ENCODE data around the gene POLH. TPM values are rescaled to one million over a fixed set of nuclear protein-coding genes. Genes with fewer than 3 reads are reported as not detected.

The POLH gene
- total and polyA plus RNA-seq, 9 of the 15 experiments (the other 6 are each of a cell fraction or from before 2014, with no cell fraction given), result 5.8 to 31.6 (median 20.6) TPM

DNA sequence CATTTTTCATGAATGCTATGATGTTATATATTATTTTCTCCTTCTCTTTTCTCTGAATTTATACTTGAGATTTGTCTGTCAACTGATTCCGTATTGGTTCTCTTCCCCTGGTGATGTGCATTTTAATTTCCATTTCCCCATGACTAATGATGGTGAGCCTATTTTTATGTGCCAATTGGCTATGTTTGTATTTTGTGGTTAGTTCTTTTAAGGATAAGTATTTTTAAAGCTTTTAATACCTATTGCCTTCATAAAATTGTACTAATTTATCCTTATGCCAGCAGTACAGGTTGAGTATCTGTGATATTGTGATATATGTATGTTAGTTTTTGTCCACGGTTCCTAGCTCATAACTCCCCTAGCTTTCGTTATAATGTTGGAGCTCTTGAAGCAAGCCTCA is 2.8 kb downstream of the POLH start (continued):
- TF ChIP-seq, protein P1, sequence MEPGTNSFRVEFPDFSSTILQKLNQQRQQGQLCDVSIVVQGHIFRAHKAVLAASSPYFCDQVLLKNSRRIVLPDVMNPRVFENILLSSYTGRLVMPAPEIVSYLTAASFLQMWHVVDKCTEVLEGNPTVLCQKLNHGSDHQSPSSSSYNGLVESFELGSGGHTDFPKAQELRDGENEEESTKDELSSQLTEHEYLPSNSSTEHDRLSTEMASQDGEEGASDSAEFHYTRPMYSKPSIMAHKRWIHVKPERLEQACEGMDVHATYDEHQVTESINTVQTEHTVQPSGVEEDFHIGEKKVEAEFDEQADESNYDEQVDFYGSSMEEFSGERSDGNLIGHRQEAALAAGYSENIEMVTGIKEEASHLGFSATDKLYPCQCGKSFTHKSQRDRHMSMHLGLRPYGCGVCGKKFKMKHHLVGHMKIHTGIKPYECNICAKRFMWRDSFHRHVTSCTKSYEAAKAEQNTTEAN (CRISPR knock-in tag; IDR thresholded peaks at IDR 0.05), result no peak
- TF ChIP-seq SAP30 (IDR thresholded peaks at IDR 0.05; ENCODE audit: borderline replicate concordance, insufficient read depth, low read depth, low read length, poor library complexity, severe bottlenecking), result no peak
- TF ChIP-seq MCM5 (IDR thresholded peaks at IDR 0.05; ENCODE audit: low read depth), result no peak
- TF ChIP-seq DACH1 (IDR thresholded peaks at IDR 0.05; ENCODE audit: partially characterized antibody), result no peak
- TF ChIP-seq, protein P2, sequence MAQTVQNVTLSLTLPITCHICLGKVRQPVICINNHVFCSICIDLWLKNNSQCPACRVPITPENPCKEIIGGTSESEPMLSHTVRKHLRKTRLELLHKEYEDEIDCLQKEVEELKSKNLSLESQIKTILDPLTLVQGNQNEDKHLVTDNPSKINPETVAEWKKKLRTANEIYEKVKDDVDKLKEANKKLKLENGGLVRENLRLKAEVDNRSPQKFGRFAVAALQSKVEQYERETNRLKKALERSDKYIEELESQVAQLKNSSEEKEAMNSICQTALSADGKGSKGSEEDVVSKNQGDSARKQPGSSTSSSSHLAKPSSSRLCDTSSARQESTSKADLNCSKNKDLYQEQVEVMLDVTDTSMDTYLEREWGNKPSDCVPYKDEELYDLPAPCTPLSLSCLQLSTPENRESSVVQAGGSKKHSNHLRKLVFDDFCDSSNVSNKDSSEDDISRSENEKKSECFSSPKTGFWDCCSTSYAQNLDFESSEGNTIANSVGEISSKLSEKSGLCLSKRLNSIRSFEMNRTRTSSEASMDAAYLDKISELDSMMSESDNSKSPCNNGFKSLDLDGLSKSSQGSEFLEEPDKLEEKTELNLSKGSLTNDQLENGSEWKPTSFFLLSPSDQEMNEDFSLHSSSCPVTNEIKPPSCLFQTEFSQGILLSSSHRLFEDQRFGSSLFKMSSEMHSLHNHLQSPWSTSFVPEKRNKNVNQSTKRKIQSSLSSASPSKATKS (CRISPR knock-in tag; IDR thresholded peaks at IDR 0.05), result no peak
- TF ChIP-seq TAL1 (IDR thresholded peaks at IDR 0.05), result no peak

DNA sequence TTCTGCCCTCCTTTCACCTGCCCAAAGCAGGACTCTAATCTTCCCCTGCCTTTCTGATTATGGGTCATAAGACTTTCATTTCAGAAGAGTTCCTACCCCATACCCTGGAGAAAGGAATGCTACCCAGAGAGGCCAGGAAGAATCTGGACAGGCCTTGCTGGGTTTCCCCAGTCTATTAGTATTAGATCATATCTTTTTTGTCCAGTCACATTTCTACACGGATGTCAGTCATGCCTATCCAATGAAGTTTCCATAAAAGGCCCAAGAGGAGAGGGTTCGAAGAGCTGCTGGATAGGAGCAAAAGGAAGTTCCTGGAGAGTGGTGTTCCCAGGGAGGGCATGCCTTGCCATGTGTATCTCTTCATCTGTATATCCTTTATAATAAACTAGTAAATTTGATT is 3.2 kb downstream of the POLH start:
- 57% methylated on average over 2 of the region's 2 CpGs for WGBS (ENCODE audit: insufficient coverage, low coverage, missing lambda C conversion rate)
- FAIRE-seq, result no peak
- Histone ChIP-seq H3K27me3 (ENCODE audit: control insufficient read depth in 2 of 2, insufficient read depth in 2 of 2, low read length in 2 of 2) (no peaks in the 10 kb centered on the region), H3K4me2 (ENCODE audit: insufficient read depth, low read length) (no peak overlapping the region), H3K9me3 (replicated peaks; ENCODE audit: control insufficient read depth, insufficient read depth, low read depth, low read length) (no peaks in the 10 kb centered on the region), H3K27ac (ENCODE audit: extremely low read depth, low read depth, low read length) (no peak overlapping the region), H3K9me1 (ENCODE audit: control insufficient read depth, insufficient read depth, low read length) (no peaks in the 10 kb centered on the region), H3K9ac (ENCODE audit: insufficient read depth in 1 of 2, low read depth in 2 of 2, low read length in 2 of 2) (no peak overlapping the region), H4K20me1 (replicated peaks; ENCODE audit: control insufficient read depth, insufficient read depth, low read length) (no peaks in the 10 kb centered on the region), H2AFZ (ENCODE audit: low read depth, low read length) (no peak overlapping the region), H3K36me3 (ENCODE audit: control insufficient read depth, insufficient read depth, low read length) (peaks cover 35% of the 10 kb centered on the region), H3K79me2 (ENCODE audit: control insufficient read depth, insufficient read depth, low read length) (peaks cover 59% of the 10 kb centered on the region), H3K4me3 (no peak overlapping the region), H3K4me1 (replicated peaks in 1 of 2; ENCODE audit: control insufficient read depth in 2 of 2, insufficient read depth in 2 of 2, low read length in 2 of 2) (peaks cover 5 to 14% of the 10 kb centered on the region in 2 experiments; a peak in 4 of 5 replicates)
- POLR2A ChIA-PET, result interaction anchor here (0.9 kb wide), 1 partner anchor 15 kb away, joined by 3 read pairs; no protein-coding TSS in a partner anchor
- in situ Hi-C loops (cut with MboI) (no loop called here), intact Hi-C loops (cut with micrococcal nuclease) (no loop called here)
- CTCF ChIA-PET (ENCODE audit: low intra/inter-chr PET ratio), result no interaction called here
- no peak for TF ChIP-seq JUN (IDR thresholded peaks at IDR 0.05; ENCODE audit: borderline replicate concordance, low read depth, low read length)
- no peak for TF ChIP-seq JUN (CRISPR knock-in tag; IDR thresholded peaks at IDR 0.05; ENCODE audit: borderline replicate concordance)
- no peak for TF ChIP-seq MECOM (CRISPR knock-in tag; IDR thresholded peaks at IDR 0.05)
- TF ChIP-seq POLR2G (IDR thresholded peaks at IDR 0.05; ENCODE audit: low read depth, low read length), result no peak
- TF ChIP-seq RBM25 (IDR thresholded peaks at IDR 0.05; ENCODE audit: low read depth, low read length, severe bottlenecking), result no peak
- TF ChIP-seq KLF13 (tag; IDR thresholded peaks at IDR 0.05; ENCODE audit: borderline replicate concordance, low read depth), result no peak
- no peak for TF ChIP-seq ZNF23 (CRISPR knock-in tag; IDR thresholded peaks at IDR 0.05)
- TF ChIP-seq CCAR2 (IDR thresholded peaks at IDR 0.05; ENCODE audit: low read depth, low read length), result no peak
- no peak for TF ChIP-seq YY1 (IDR thresholded peaks at IDR 0.05; ENCODE audit: borderline replicate concordance in 1 of 3, control insufficient read depth in 1 of 3, extremely low read depth in 1 of 3, insufficient read depth in 3 of 3, insufficient read length in 1 of 3, insufficient replicate concordance in 2 of 3, low read depth in 1 of 3, low read length in 2 of 3)
- no peak for TF ChIP-seq NR4A1 (CRISPR knock-in tag; IDR thresholded peaks at IDR 0.05)
- no peak for TF ChIP-seq NR4A1 (tag; IDR thresholded peaks at IDR 0.05)
- ATAC-seq, result no peak
- BruUV-seq (replicated peaks), result no TSS peak
- DNase-seq (ENCODE audit: extremely low read depth in 1 of 4, low spot score in 3 of 4), result no peak
